Thyroid gland (tissue), 4 donors: ENCODE measurements around the gene ZNF839. TPM values are rescaled to one million over a fixed set of nuclear protein-coding genes. Genes with fewer than 3 reads are reported as not detected.

Experiments
- DNase-seq, 2 donors: peaks; one replicate each; pipeline ENCODE4 v3.0.0-alpha.2; 2019
- H3K27ac ChIP-seq, 3 donors: fragments of 200-600 bp; sonication (generic); 1 replicate in 2 of 3; 2 replicates in 1 of 3; pipeline ENCODE4 v1.5.1; 2016 to 2019; ENCODE audit warnings: mild to moderate bottlenecking in 1 of 3, moderate library complexity in 1 of 3
- H3K27me3 ChIP-seq: fragments of 200-600 bp; sonication (generic); one replicate; pipeline ENCODE4 v1.5.1; 2019
- H3K36me3 ChIP-seq, 2 donors: fragments of 200-600 bp; sonication (generic); one replicate each; pipeline ENCODE4 v1.5.1; 2016 to 2019
- H3K4me1 ChIP-seq, 2 donors: fragments of 200-600 bp; sonication (generic); one replicate each; pipeline ENCODE4 v1.5.1; 2017 to 2019
- H3K4me3 ChIP-seq, 3 donors: fragments of 200-600 bp; sonication (generic); replicated peaks in 1 of 3; 1 replicate in 2 of 3; 2 replicates in 1 of 3; pipeline ENCODE4 v1.5.1; 2016; ENCODE audit warnings: mild to moderate bottlenecking in 1 of 3
- H3K9me3 ChIP-seq: fragments of 200-600 bp; sonication (generic); one replicate; pipeline ENCODE4 v1.5.1; 2017
- CTCF ChIP-seq, 6 experiments: fragments of 200-600 bp in 3 of 6; fragments of 450-650 bp in 3 of 6; sonication (generic) in 3 of 6; IDR thresholded peaks; one replicate each; pipeline ENCODE4 v1.5.1; 2016 to 2019; ENCODE audit warnings: antibody characterized with exemption in 6 of 6, mild to moderate bottlenecking in 2 of 6, inconsistent platforms in 1 of 6, moderate library complexity in 1 of 6
- POLR2A ChIP-seq, 2 donors: fragments of 450-650 bp; IDR thresholded peaks; one replicate each; pipeline ENCODE4 v1.6.1; 2017; ENCODE audit warnings: antibody characterized with exemption in 2 of 2, mild to moderate bottlenecking in 2 of 2, moderate library complexity in 1 of 2
- WGBS, 2 donors: methylation state at CpG; one replicate each; pipeline ENCODE4 v1.1.5; 2017; 5-methylcytosine and 5-hydroxymethylcytosine counted together
- intact Hi-C: fragments of 100-400 bp; cut with DNase I; formaldehyde crosslinking; loops from one replicate; pipeline ENCODE4 v1.15.1; 2023
- total RNA-seq, 4 donors: library from RNA; depleted of rRNA; stranded (reverse); fragments of >200 nt; gene quantifications; one replicate each; pipeline ENCODE4 v1.2.3, GENCODE V29; 2016

Gene ZNF839
- total RNA-seq, 4 donors from 2014 or later: 9.1 to 14.2 (median 12.9) TPM

- TF ChIP-seq CTCF (IDR thresholded peaks at IDR 0.05) (no peak), POLR2A (IDR thresholded peaks at IDR 0.05) (no peak)
- no peak overlapping the region for H3K27ac ChIP-seq
- 90 to 96% methylated on average over 3 of the region's 3 CpGs for WGBS, 2 donors
- DNase-seq: no peak
- intact Hi-C loops: no loop called here
- peaks cover 5 to 10% of the 10 kb centered on the region in 2 donors for H3K36me3 ChIP-seq
- no peak overlapping the region for H3K4me3 ChIP-seq
- no peaks in the 10 kb centered on the region for H3K27me3 ChIP-seq
- H3K4me1 ChIP-seq: no peaks in the 10 kb centered on the region
- no peaks in the 10 kb centered on the region for H3K9me3 ChIP-seq
These were observed 40.3 kb upstream of the ZNF839 start for GRCh38 chr14:102279282-102279681.

- intact Hi-C loops: no loop called here
- Histone ChIP-seq H3K9me3 (no peaks in the 10 kb centered on the region), H3K36me3 (peaks cover 5 to 10% of the 10 kb centered on the region in 2 donors), H3K27ac (no peak overlapping the region), H3K4me3 (no peak overlapping the region), H3K4me1 (no peaks in the 10 kb centered on the region), H3K27me3 (no peaks in the 10 kb centered on the region)
- TF ChIP-seq POLR2A (IDR thresholded peaks at IDR 0.05) (no peak), CTCF (IDR thresholded peaks at IDR 0.05) (no peak)
- WGBS, 2 donors: 87 to 93% methylated on average over 8 of the region's 8 CpGs
- DNase-seq: no peak
These were observed 39.7 kb upstream of the ZNF839 start for GRCh38 chr14:102279688-102280348.

GRCh38 chr14:102280376-102280962 lies 39.1 kb upstream of the ZNF839 start:
- H3K27me3 ChIP-seq: no peaks in the 10 kb centered on the region
- H3K36me3 ChIP-seq: peaks cover 5 to 10% of the 10 kb centered on the region in 2 donors
- H3K4me3 ChIP-seq: no peak overlapping the region
- 94 to 98% methylated on average over 8 of the region's 8 CpGs for WGBS, 2 donors
- intact Hi-C loops: no loop called here
- no peak overlapping the region for H3K27ac ChIP-seq
- DNase-seq: no peak
- no peaks in the 10 kb centered on the region for H3K4me1 ChIP-seq
- TF ChIP-seq CTCF (IDR thresholded peaks at IDR 0.05) (no peak), POLR2A (IDR thresholded peaks at IDR 0.05) (no peak)
- H3K9me3 ChIP-seq: no peaks in the 10 kb centered on the region

- 90 to 91% methylated on average over 9 of the region's 9 CpGs for WGBS, 2 donors
- Histone ChIP-seq H3K4me3 (no peak overlapping the region), H3K4me1 (no peaks in the 10 kb centered on the region), H3K36me3 (peaks cover 5 to 10% of the 10 kb centered on the region in 2 donors), H3K27me3 (no peaks in the 10 kb centered on the region), H3K27ac (no peak overlapping the region), H3K9me3 (no peaks in the 10 kb centered on the region)
- intact Hi-C loops: no loop called here
- no peak for DNase-seq
- TF ChIP-seq POLR2A (IDR thresholded peaks at IDR 0.05): no peak
- no peak for TF ChIP-seq CTCF (IDR thresholded peaks at IDR 0.05)
These were observed 36.6 kb upstream of the ZNF839 start for GRCh38 chr14:102282751-102283465.

- Histone ChIP-seq H3K36me3 (peaks cover 5 to 10% of the 10 kb centered on the region in 2 donors), H3K4me3 (no peak overlapping the region), H3K9me3 (no peaks in the 10 kb centered on the region), H3K27ac (no peak overlapping the region), H3K27me3 (no peaks in the 10 kb centered on the region), H3K4me1 (no peaks in the 10 kb centered on the region)
- TF ChIP-seq CTCF (IDR thresholded peaks at IDR 0.05): no peak
- intact Hi-C loops: no loop called here
- 65 to 75% methylated on average over 2 of the region's 2 CpGs for WGBS, 2 donors
- DNase-seq: no peak
These were observed 35.9 kb upstream of the ZNF839 start for GRCh38 chr14:102283631-102284129.
